C4-2B (cell line): ENCODE results near the gene CORO2B.

Experiments used
- CTCF ChIP-seq: fragments of 450-650 bp; conservative IDR thresholded peaks from 2 replicates; pipeline ENCODE4 v1.5.1; 2017; ENCODE audit warnings: mild to moderate bottlenecking
- ZFX ChIP-seq: fragments of 450-650 bp; IDR thresholded peaks from 2 replicates; pipeline ENCODE4 v1.6.1; 2017

GRCh38 chr15:68751622-68752021, 172.8 kb downstream of the CORO2B start:
- TF ChIP-seq ZFX, result no peak
- TF ChIP-seq CTCF, result no peak
